Kidney epithelial cell (primary cell): Measurements from ENCODE around the gene AFF3. TPM values are rescaled to one million over a fixed set of nuclear protein-coding genes. Genes with fewer than 3 reads are reported as not detected.

Experiments used
- DNase-seq: peaks from one replicate; pipeline ENCODE4 v3.0.0-alpha.2; 2010; ENCODE audit warnings: low read depth
- H3K27me3 ChIP-seq: 2 replicates; pipeline ENCODE4 v1.6.0; 2011; ENCODE audit warnings: low read length; ENCODE audit not compliant: control insufficient read depth, insufficient read depth
- H3K36me3 ChIP-seq: 2 replicates; pipeline ENCODE4 v1.5.1; 2011; ENCODE audit warnings: low read length; ENCODE audit not compliant: control insufficient read depth, insufficient read depth
- H3K4me3 ChIP-seq: 2 replicates; pipeline ENCODE4 v1.5.1; 2011; ENCODE audit warnings: low read depth, mild to moderate bottlenecking, control low read depth, low read length
- total RNA-seq: library from RNA; depleted of rRNA; stranded (reverse); fragments of >200 nt; gene quantifications from 2 replicates; pipeline ENCODE4 v1.2.3, GENCODE V29; 2015
- TF ChIP-seq, protein P1 (sequence below): IDR thresholded peaks from 2 replicates; pipeline ENCODE4 v1.5.1; 2011; ENCODE audit warnings: mild to moderate bottlenecking, moderate library complexity, low read length, control low read depth, inconsistent platforms; ENCODE audit not compliant: insufficient read depth, poor library complexity, severe bottlenecking

The AFF3 gene
- total RNA-seq, 1 donor from 2014 or later, result 13.9 TPM

DNA sequence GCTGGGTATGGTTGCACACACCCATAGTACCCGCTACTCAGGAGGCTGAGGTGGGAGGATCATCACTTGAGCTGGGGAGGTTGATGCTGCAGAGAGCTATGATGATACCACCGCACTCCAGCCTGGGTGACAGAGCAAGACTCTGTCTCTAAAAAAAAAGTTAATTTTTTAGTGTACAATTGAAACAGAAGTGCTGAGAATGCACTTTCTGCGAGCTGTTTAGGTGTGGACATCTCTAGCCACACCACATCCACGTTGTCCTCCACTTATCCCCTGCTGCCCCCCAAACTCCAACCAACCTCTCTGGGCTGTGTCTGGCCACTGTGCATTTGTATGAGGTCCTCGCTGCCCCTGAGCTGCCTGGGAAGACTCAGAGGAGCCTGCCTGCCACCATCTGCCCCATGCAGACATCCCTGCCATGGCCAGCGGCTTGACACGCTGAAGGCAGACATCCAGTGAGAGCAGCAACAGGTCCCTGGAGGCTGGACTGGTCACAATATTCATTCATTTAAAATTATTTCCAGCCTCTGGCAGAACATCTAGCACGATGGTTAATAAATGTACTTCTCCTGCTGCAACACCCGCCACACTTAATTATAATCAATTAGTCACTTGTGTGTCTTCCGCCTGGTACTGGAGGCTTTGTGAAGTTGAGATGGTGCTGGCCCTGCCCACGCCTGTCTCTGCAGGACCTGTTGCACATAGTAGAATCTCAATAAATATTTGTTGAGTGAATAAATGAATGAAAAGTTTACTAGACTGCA lies 3.7 kb upstream of the AFF3 start:
- DNase-seq, result no peak
- H3K27me3 ChIP-seq, result no peaks in the 10 kb centered on the region
- no peak overlapping the region for H3K4me3 ChIP-seq
- TF ChIP-seq, protein P1, sequence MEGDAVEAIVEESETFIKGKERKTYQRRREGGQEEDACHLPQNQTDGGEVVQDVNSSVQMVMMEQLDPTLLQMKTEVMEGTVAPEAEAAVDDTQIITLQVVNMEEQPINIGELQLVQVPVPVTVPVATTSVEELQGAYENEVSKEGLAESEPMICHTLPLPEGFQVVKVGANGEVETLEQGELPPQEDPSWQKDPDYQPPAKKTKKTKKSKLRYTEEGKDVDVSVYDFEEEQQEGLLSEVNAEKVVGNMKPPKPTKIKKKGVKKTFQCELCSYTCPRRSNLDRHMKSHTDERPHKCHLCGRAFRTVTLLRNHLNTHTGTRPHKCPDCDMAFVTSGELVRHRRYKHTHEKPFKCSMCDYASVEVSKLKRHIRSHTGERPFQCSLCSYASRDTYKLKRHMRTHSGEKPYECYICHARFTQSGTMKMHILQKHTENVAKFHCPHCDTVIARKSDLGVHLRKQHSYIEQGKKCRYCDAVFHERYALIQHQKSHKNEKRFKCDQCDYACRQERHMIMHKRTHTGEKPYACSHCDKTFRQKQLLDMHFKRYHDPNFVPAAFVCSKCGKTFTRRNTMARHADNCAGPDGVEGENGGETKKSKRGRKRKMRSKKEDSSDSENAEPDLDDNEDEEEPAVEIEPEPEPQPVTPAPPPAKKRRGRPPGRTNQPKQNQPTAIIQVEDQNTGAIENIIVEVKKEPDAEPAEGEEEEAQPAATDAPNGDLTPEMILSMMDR, result no peak
- H3K36me3 ChIP-seq, result no peaks in the 10 kb centered on the region

GRCh38 chr2:100143286-100143685 lies 896 bp upstream of the AFF3 start:
- TF ChIP-seq, protein P1, result no peak
- Histone ChIP-seq H3K4me3 (no peak overlapping the region), H3K27me3 (no peaks in the 10 kb centered on the region), H3K36me3 (no peaks in the 10 kb centered on the region)
- DNase-seq, result no peak

GRCh38 chr2:100141906-100142305 lies 484 bp downstream of the AFF3 start:
- H3K27me3 ChIP-seq, result no peaks in the 10 kb centered on the region
- TF ChIP-seq, protein P1, result no peak
- H3K4me3 ChIP-seq, result no peak overlapping the region
- no peaks in the 10 kb centered on the region for H3K36me3 ChIP-seq
- no peak for DNase-seq

DNA sequence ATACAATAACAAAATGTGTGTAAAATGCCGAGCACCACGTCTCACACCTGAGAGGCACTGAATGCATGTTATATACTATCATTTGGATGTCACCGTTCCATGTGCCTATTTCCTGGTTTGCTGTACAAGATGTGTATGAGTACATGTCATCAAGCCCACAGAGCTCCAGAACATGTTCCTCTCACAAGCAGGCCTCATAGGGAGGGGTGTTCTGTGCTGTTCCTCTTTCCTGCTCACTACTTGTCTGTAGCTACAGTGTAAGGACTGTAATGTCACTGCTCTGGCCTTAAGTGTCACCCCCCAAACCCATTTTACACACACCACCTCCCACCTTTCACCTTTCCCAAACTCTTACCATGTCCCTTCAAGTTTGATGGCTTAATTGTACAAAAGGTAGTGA lies 1.8 kb downstream of the AFF3 start:
- H3K4me3 ChIP-seq, result no peak overlapping the region
- no peaks in the 10 kb centered on the region for H3K36me3 ChIP-seq
- H3K27me3 ChIP-seq, result no peaks in the 10 kb centered on the region
- TF ChIP-seq, protein P1, result no peak
- no peak for DNase-seq

DNA sequence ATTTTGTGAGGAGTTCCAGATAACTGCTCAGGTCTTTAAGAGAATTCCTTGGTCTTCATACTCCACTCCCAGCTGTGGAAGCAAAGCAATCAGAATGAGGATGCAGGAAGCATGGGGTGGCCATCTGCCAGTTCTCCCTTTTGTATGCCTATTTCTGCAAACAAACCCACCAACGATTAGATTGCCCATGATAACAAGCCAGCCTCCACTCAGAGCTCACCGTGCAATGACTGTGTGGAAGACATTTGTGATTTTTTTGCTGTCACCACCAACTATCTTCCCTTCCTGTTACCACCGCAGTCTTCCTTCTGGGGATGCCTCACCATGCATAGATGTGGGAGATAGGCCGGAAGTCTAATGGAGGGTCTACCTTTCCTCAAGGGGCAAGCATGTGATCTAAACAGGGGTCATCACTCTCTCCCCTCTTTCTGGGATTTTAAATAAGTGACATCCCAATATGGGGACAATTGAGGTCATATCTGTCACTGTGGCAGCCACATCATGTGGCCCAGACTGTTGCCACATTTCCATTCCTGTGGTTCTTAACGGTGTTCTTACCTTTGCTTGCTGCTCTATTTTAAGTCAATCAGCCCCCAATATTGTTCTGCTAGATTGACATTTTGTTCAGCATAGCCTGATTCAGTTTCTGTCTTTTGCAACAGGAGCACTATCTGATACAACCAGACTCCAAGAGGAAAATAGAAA lies 4.4 kb downstream of the AFF3 start:
- no peak overlapping the region for H3K4me3 ChIP-seq
- no peaks in the 10 kb centered on the region for H3K27me3 ChIP-seq
- no peaks in the 10 kb centered on the region for H3K36me3 ChIP-seq
- TF ChIP-seq, protein P1, result no peak
- no peak for DNase-seq

- Histone ChIP-seq H3K4me3 (no peak overlapping the region), H3K27me3 (no peaks in the 10 kb centered on the region), H3K36me3 (no peaks in the 10 kb centered on the region)
- no peak for DNase-seq
- TF ChIP-seq, protein P1, result no peak
These were observed 5.1 kb downstream of the AFF3 start for GRCh38 chr2:100137318-100137717.
